HEK293T (cell line): ENCODE measurements around the gene AQP12B.

Source experiments
- ARNT ChIP-seq: fragments of 450-650 bp; IDR thresholded peaks from 2 replicates; pipeline ENCODE4 v1.6.1; 2017; ENCODE audit warnings: mild to moderate bottlenecking
- BHLHE40 ChIP-seq: fragments of 450-650 bp; IDR thresholded peaks from 2 replicates; pipeline ENCODE4 v1.6.1; 2016; ENCODE audit warnings: mild to moderate bottlenecking, moderate library complexity, borderline replicate concordance
- CTBP1 ChIP-seq: fragments of 450-650 bp; IDR thresholded peaks from 2 replicates; pipeline ENCODE4 v1.6.1; 2016; ENCODE audit warnings: borderline replicate concordance
- ELF4 ChIP-seq: fragments of 450-650 bp; IDR thresholded peaks from 2 replicates; pipeline ENCODE4 v1.6.1; 2017; ENCODE audit warnings: antibody characterized with exemption
- FOXK2 ChIP-seq: fragments of 450-650 bp; IDR thresholded peaks from 2 replicates; pipeline ENCODE4 v1.6.1; 2016; ENCODE audit warnings: mild to moderate bottlenecking
- FOXM1 ChIP-seq: fragments of 450-650 bp; IDR thresholded peaks from 2 replicates; pipeline ENCODE4 v1.6.1; 2017; ENCODE audit warnings: mild to moderate bottlenecking, borderline replicate concordance
- L3MBTL2 ChIP-seq: fragments of 450-650 bp; conservative IDR thresholded peaks from 2 replicates; pipeline ENCODE4 v1.6.1; 2016; ENCODE audit warnings: mild to moderate bottlenecking
- LEF1 ChIP-seq: fragments of 450-650 bp; IDR thresholded peaks from 2 replicates; pipeline ENCODE4 v1.6.1; 2017; ENCODE audit warnings: mild to moderate bottlenecking, borderline replicate concordance
- NFRKB ChIP-seq: fragments of 450-650 bp; IDR thresholded peaks from 2 replicates; pipeline ENCODE4 v1.6.1; 2016; ENCODE audit warnings: mild to moderate bottlenecking, moderate library complexity
- SP1 ChIP-seq: fragments of 450-650 bp; IDR thresholded peaks from 2 replicates; pipeline ENCODE4 v1.6.1; 2017
- SUZ12 ChIP-seq: fragments of 450-650 bp; IDR thresholded peaks from 2 replicates; pipeline ENCODE4 v1.6.1; 2016; ENCODE audit warnings: mild to moderate bottlenecking
- TARDBP ChIP-seq: fragments of 450-650 bp; IDR thresholded peaks from 2 replicates; pipeline ENCODE4 v1.6.1; 2016
- ZNF384 ChIP-seq: fragments of 450-650 bp; IDR thresholded peaks from 2 replicates; pipeline ENCODE4 v1.6.1; 2016

- no peak for TF ChIP-seq FOXK2
- no peak for TF ChIP-seq SP1
- no peak for TF ChIP-seq ZNF384
- no peak for TF ChIP-seq NFRKB
- no peak for TF ChIP-seq SUZ12
- TF ChIP-seq TARDBP = no peak
- TF ChIP-seq CTBP1 = no peak
- TF ChIP-seq ARNT = no peak
- no peak for TF ChIP-seq BHLHE40
- TF ChIP-seq LEF1 = no peak
- TF ChIP-seq ELF4 = no peak
- TF ChIP-seq FOXM1 = no peak
- no peak for TF ChIP-seq L3MBTL2
These were observed 53.7 kb downstream of the AQP12B start for GRCh38 chr2:240628808-240629618.
